Cortex of kidney (tissue), 1 donor: ENCODE results near the gene SYNGR3.

Experiments used
- DNase-seq: peaks from one replicate; lab custom pipeline; 2025; lab: John Stamatoyannopoulos, UW

SYNGR3 gene

GRCh38 chr16:1976951-1977874, 12.6 kb upstream of the SYNGR3 start:
- no peak for DNase-seq

DNA sequence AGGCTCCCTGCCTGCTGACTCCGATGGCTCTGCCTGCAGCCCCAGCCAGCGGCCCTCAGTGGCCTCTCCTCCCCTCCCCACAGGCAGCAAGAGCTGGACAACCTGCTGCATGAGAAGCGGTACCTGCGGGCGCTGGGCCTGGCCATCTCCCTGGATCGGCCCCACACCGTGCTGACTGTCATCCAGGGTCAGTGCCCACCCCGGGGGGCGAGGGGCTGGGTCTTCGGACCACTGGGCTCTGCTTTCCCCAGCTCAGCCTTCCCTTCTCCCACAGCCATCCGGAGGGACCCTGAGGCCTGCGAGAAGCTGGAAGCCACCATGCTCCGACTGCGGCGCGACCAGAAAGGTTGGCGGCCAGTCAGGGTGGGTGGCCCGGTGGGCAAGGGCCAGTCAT, 11.9 kb upstream of the SYNGR3 start:
- no peak for DNase-seq

DNA sequence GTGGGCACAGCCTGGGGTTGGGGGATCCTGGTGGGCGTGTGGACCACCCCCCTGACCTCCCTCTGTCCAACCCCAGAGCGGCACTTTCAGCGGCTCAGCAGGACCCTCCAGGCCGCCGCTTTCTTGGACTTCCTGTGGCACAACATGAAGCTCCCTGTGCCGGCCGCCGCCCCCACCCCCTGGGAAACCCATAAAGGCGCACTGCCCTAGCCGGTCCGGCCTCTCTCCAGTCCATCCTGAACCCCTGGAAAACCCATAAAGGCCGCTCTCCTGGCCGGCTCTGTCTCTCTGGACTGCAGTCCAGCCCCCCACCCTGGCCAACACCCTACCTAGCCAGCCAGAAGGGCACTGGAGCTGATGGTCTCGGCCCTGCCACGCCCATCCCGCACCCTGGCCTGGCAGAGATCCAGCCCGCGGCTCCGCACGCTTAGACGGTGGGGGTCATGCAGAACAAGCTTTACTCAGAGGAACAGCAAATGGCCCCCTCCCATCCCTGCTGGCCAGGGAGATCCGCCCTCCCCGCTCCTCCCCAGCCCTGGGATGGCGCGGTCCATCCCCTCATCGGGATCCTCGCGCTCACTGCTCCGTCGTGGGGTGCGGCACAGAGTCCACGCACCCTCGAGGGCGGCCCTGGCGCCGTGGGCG, 11.2 kb upstream of the SYNGR3 start:
- no peak for DNase-seq

DNA sequence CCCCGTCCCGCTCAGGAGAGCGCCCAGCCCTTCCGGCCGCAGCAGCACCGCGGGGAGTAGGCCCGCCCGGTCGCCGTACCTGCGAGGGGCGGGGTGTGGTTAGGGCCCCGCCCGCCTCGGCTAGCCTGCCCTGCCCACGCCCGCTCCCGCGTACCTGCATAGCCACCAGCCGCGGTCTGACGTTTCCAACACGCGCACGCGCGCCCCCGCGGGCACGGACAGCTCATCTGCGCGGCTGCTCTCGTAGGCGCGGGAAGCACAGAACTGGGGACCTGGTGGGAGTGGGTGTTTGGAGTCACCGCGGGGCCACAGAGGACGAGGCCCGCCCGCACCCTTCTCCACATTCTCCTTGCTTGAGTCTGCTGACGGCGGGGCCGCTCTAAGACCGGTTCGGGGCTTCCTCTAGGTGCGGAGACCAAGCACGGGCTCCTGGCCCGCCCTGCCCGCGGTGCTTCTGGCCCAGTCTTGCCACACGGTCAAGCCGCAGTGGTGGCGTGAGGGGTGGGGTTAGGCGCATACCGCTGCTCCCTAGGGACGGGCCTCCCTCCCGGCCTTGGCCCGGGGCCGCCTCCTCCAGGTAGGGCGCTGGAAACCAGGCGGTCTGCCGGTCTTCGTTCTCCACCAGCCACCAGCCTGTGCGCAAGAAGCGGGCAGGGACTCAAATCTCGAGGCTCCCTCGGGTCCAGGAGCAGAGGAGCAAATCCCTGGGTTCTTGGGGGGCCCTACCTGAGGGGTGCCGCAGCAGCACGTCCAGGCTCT, 10.3 kb upstream of the SYNGR3 start:
- no peak for DNase-seq

DNA sequence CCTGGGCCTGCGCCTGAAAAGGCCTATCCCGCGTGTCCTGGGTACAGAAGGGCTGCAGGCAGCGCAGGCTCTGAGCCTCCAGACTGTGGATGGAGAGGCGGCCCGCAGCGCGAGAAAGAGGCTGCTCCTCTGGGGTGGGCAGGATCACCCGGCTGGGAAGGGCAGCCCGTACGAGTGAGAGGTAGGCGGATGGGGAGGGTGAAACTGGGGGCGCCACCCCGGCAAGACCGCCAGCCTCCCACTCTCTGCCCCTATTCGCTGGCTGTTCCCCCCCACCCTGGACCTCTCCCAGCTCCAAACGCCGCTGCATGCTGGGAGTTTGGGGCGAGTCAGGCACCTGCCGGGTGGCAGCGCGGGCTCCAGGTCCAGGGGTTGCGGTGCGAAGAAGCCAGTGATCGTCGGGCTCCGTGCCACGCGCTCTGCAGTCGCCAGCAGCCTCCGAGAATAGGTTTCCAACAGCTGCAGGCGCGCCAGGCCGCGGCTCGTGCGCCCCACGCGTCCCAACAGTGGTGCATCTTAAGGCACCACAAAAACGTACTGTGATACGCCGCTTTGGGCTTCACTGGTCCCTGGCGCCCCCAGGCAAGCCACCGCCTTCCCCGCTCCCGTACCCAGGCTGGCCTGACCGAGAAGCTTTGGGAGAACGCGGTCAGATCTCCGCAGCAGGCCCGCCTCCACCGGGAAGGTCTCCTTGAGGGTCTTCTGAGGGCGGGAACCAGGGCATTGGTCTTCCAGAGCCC, 9.6 kb upstream of the SYNGR3 start:
- DNase-seq, result no peak

DNA sequence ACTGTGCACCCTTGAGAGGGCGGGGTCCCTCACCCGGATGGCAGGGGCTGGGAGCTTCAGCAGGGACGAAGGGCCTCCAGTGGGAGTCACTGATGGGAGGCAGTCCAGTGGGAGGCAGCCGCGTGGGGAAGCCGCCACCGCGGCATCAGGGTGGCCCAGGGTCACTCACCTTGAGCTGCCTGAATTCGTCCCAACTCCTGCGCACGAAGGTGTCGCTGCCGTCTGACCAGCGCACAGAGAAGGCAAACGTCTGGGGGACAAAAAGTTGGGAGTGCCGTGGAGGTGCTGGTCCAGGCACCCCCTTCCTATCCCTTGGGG, 9.0 kb upstream of the SYNGR3 start:
- no peak for DNase-seq

DNA sequence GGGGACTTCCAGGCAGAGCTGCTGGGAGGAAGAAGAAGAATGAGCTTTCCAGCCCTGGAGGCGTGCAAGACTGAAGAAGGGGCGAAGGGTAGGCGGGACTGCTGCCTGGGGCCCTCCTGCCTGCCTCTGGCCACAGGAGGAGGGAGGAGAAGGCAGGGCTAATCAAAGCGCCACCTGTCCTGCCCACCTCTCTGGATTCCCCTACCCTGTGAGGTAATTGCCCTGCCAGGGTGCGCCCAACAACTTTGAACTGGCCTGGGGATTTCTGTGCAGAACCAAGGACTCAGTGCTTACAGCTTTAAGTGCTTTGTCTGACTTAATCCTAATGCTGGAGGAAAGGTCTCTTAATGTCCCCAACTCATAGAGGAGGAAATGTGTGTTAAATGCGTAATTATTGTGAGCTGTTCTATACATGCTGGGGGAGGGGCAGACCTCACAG, 8.4 kb upstream of the SYNGR3 start, which contains the start of gene NOXO1:
TSS of gene NOXO1 (minus strand) at position 72 of the 439 bp plus-strand sequence. CDS start 290 bp downstream, outside the sequence.
- no peak for DNase-seq

DNA sequence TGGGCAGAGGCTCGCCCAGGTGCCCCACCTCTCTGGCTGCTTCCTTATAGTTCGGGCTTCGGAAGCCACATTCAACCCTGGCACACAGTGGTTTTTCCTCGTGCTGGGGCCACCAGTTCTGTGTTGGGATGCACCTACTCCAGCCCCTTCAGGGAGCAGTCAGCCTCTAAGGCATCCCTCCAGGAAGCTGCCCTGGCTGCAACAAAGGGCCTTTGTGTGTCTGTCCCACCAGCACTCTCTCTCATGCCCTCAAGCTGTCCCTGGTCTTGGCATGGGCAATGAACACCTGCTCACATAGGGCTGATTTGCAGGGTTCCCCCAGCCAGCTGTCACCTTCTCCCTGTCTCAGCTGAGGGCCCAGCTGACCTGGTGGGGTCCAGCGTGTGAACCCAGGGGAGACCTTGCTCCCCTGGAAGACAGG, 7.7 kb upstream of the SYNGR3 start:
- DNase-seq, result no peak

- no peak for DNase-seq
These were observed 6.7 kb upstream of the SYNGR3 start for GRCh38 chr16:1982991-1983543.

GRCh38 chr16:1983544-1984346, 6.0 kb upstream of the SYNGR3 start, which contains the start of gene GFER:
Gene GFER (plus strand): TSS chr16:1984193. CDS start chr16:1984219, 26 bp downstream.
- peak; percentile 77 for DNase-seq

DNA sequence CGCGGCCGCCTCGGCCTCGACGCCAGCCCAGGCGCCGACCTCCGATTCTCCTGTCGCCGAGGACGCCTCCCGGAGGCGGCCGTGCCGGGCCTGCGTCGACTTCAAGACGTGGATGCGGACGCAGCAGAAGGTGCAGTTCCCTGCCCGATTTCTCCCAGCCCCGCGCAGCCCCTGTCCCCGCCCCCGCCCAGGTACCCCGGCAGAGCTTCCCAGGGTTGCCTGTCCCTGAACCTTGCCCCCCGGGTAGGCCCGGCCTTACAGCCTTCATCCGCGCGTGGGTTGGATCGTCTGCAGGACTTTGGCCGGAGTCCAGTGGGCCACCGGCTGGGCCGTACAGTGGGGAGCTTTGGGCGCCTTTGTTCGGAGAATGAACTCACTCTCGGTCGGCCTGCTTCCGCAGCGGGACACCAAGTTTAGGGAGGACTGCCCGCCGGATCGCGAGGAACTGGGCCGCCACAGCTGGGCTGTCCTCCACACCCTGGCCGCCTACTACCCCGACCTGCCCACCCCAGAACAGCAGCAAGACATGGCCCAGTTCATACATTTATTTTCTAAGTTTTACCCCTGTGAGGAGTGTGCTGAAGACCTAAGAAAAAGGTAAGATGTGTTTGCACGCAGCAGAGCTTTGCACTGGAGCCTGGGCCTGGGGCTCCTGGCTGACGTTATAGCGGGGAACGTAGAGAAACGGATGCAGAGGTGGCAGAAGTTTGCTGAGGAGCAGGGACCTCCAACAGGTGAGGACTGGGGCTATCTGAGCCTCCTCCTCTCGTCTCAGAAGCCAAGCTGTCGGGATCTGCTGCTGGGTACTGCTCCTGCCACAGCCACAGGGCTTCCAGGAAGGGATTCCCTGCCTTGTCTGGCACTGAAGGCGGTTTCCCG, 5.2 kb upstream of the SYNGR3 start:
- no peak for DNase-seq

DNA sequence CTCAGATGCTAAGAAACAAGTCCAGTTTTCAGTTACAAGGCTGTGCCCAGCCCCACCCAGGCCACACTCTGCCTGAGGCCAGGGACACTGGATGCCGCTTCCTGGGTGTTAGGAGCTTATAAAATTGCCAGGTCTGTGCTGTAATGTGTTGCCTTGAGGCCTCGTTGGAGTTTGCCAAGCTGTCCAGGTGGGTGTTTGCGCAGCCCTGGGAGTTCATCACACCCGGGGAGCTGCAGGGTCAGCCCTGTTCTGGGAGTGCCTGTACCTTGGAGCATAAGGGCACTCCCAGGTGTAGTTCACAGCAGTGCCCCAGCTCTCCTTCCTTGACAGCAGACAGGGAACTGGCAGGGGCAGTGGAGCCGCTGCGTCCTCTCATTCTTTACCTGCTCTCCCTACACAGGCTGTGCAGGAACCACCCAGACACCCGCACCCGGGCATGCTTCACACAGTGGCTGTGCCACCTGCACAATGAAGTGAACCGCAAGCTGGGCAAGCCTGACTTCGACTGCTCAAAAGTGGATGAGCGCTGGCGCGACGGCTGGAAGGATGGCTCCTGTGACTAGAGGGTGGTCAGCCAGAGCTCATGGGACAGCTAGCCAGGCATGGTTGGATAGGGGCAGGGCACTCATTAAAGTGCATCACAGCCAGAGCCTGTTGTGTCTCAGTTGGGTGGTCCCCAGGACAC, 4.2 kb upstream of the SYNGR3 start:
- DNase-seq, result no peak

GRCh38 chr16:1987198-1987597, 2.6 kb upstream of the SYNGR3 start:
- DNase-seq, result no peak

DNA sequence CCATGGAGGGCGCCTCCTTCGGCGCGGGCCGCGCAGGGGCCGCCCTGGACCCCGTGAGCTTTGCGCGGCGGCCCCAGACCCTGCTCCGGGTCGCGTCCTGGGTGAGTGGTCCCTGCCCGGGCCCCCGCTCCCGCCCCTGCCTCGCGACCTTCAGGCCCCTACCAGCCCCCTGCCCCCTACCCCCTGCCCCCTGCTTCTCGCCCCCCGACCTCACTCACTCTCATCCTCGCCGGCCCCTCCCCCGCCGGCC, 256 bp downstream of the SYNGR3 start:
- no peak for DNase-seq

- no peak for DNase-seq
These were observed 773 bp downstream of the SYNGR3 start for GRCh38 chr16:1990351-1991134.

- no peak for DNase-seq
These were observed 1.4 kb downstream of the SYNGR3 start for GRCh38 chr16:1991135-1991551.

- no peak for DNase-seq
These were observed 1.8 kb downstream of the SYNGR3 start for GRCh38 chr16:1991588-1991947.

DNA sequence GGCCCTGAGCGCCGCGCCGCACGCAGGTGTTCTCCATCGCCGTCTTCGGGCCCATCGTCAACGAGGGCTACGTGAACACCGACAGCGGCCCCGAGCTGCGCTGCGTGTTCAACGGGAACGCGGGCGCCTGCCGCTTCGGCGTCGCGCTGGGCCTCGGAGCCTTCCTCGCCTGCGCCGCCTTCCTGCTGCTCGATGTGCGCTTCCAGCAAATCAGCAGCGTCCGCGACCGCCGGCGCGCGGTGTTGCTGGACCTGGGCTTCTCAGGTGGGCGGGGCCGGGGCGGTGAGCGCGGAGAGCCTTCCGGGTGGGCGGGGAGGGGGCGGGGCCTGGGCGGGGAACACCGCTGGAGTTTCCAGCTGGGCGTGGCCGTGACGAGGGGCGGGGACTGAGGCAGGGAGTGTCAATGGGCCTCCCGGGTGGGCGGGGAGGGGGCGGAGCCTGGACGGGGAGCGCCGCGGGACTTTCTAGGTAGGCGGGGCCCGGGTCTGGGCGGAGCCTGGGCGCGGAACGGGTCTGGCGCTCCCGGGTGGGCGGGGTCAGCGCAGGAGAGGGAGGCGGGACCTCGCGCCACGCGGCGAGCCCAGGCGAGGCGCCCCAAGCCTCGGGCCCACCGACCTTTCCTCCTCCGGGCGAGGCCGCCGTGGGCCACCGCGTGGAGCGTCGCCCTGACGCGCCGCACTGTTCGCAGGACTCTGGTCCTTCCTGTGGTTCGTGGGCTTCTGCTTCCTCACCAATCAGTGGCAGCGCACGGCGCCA, 2.4 kb downstream of the SYNGR3 start:
- DNase-seq, result no peak
